HUDEP-2 (cell line): ENCODE data around the gene DBP.

Source experiments
- DNase-seq, 76 experiments: peaks; one replicate each; lab custom pipeline; 2025; ENCODE audit not compliant: unreplicated experiment in 76 of 76; lab: John Stamatoyannopoulos, UW

DBP gene

GRCh38 chr19:48629599-48630295 lies 7.4 kb downstream of the DBP start:
- DNase-seq: peak in 70 of 76 experiments; percentile 52 to 88 (median 78)

GRCh38 chr19:48629297-48629598 lies 7.9 kb downstream of the DBP start:
- DNase-seq: no peak

- DNase-seq: no peak
Measured at GRCh38 chr19:48628486-48629296, 8.5 kb downstream of the DBP start.

GRCh38 chr19:48627865-48628314 lies 9.3 kb downstream of the DBP start:
- no peak for DNase-seq

GRCh38 chr19:48627201-48627864 lies 9.8 kb downstream of the DBP start:
- DNase-seq: no peak

- no peak for DNase-seq
Measured at GRCh38 chr19:48625891-48626327, 11.3 kb downstream of the DBP start.

- DNase-seq: no peak
Measured at GRCh38 chr19:48624791-48625723, 12.1 kb downstream of the DBP start.

GRCh38 chr19:48624067-48624594 lies 13.0 kb downstream of the DBP start:
- DNase-seq: peak in 74 of 76 experiments; percentile 50 to 100 (median 99)

- peak in 18 of 76 experiments; percentile 14 to 60 (median 39) for DNase-seq
Measured at GRCh38 chr19:48623556-48624066, 13.6 kb downstream of the DBP start.

GRCh38 chr19:48619692-48620585 lies 17.2 kb downstream of the DBP start:
- peak in 19 of 76 experiments; percentile 17 to 51 (median 34) for DNase-seq

GRCh38 chr19:48618916-48619691 lies 18.1 kb downstream of the DBP start, which contains the start of the genes RPL18 and SPHK2:
RPL18 (minus strand) TSS chr19:48619178; CDS start chr19:48619143, 35 bp downstream.
SPHK2 (plus strand) TSS chr19:48619506; CDS start chr19:48620515, 1,009 bp downstream.
- peak; percentile 88 to 100 (median 100) for DNase-seq

- DNase-seq: peak in 3 of 76 experiments; percentile 28 to 63 (median 39)
Measured at GRCh38 chr19:48618278-48618915, 18.8 kb downstream of the DBP start.

- DNase-seq: no peak
Measured at GRCh38 chr19:48617146-48617937, 19.8 kb downstream of the DBP start.

- DNase-seq: no peak
Measured at GRCh38 chr19:48616491-48617056, 20.6 kb downstream of the DBP start.

- no peak for DNase-seq
Measured at GRCh38 chr19:48616041-48616436, 21.1 kb downstream of the DBP start.
